ENCODE results near the gene TGDS.
A peak's percentile ranks its signal among the peaks of the same experiment; 100 is the strongest.
"Not testable (repeated sequence)": the region's sequence is repeated elsewhere in the genome, so short reads cannot be mapped to it uniquely, and the experiment has no call there.

Gene TGDS

GRCh38 chr13:94595950-94596574 lies at the start of gene TGDS:
Gene TGDS (minus strand): TSS chr13:94596152. CDS start chr13:94596136, 16 bp downstream.
- peak; percentile 74 to 81 for DNase-seq

- no peak for DNase-seq
These were observed 45.5 kb upstream of the TGDS start for GRCh38 chr13:94641409-94641941.

- DNase-seq: no peak
These were observed 44.8 kb upstream of the TGDS start for GRCh38 chr13:94640721-94641120.

GRCh38 chr13:94637677-94638076 lies 41.7 kb upstream of the TGDS start:
- not testable (repeated sequence) for DNase-seq

GRCh38 chr13:94636942-94637578 lies 41.1 kb upstream of the TGDS start:
- no peak for DNase-seq

- DNase-seq: not testable (repeated sequence)
These were observed 40.1 kb upstream of the TGDS start for GRCh38 chr13:94636096-94636495.

GRCh38 chr13:94632226-94632980 lies 36.5 kb upstream of the TGDS start:
- DNase-seq: no peak

- no peak for DNase-seq
These were observed 34.9 kb upstream of the TGDS start for GRCh38 chr13:94630858-94631257.

- no peak for DNase-seq
These were observed 27.4 kb upstream of the TGDS start for GRCh38 chr13:94623316-94623715.

GRCh38 chr13:94622344-94622743 lies 26.4 kb upstream of the TGDS start:
- DNase-seq: no peak

- DNase-seq: no peak
These were observed 24.4 kb upstream of the TGDS start for GRCh38 chr13:94620286-94620896.

GRCh38 chr13:94617389-94618000 lies 21.5 kb upstream of the TGDS start:
- DNase-seq: peak in 1 of 2 donors; percentile 60

- no peak for DNase-seq
These were observed 17.1 kb upstream of the TGDS start for GRCh38 chr13:94613051-94613450.

GRCh38 chr13:94612050-94612449 lies 16.1 kb upstream of the TGDS start:
- no peak for DNase-seq

- no peak for DNase-seq
These were observed 14.5 kb upstream of the TGDS start for GRCh38 chr13:94610475-94610874.

- no peak for DNase-seq
These were observed 13.2 kb upstream of the TGDS start for GRCh38 chr13:94609196-94609595.

- DNase-seq: no peak
These were observed 12.6 kb upstream of the TGDS start for GRCh38 chr13:94608586-94608985.

- no peak for DNase-seq
These were observed 12.0 kb upstream of the TGDS start for GRCh38 chr13:94607939-94608338.

- no peak for DNase-seq
These were observed 11.1 kb upstream of the TGDS start for GRCh38 chr13:94607056-94607455.

- DNase-seq: no peak
These were observed 6.5 kb upstream of the TGDS start for GRCh38 chr13:94602467-94602866.

GRCh38 chr13:94601446-94602431 lies 5.8 kb upstream of the TGDS start, which contains the start of gene GPR180:
Gene GPR180 (plus strand): TSS chr13:94601857. CDS start chr13:94601928, 71 bp downstream.
- DNase-seq: peak; percentile 88 to 90
